ENCODE measurements around the gene PLEKHM3. TPM values are rescaled to one million over a fixed set of nuclear protein-coding genes. Genes with fewer than 3 reads are reported as not detected.

The PLEKHM3 gene
- total RNA-seq, 6 donors from 2014 or later, result 16.4 to 56.3 (median 28.6) TPM

- no peaks in the 10 kb centered on the region for H3K9me3 ChIP-seq
- WGBS, 2 donors, result 53 to 66% methylated on average over 5 of the region's 5 CpGs
- no peak overlapping the region for H3K4me3 ChIP-seq
- no peaks in the 10 kb centered on the region for H3K27me3 ChIP-seq
- peaks cover 0 to 3% (median 0%) of the 10 kb centered on the region in 4 donors for H3K36me3 ChIP-seq
- ATAC-seq (ENCODE audit: low FRiP score in 2 of 2) (peak in 1 of 2 donors; percentile 64), DNase-seq (no peak)
- H3K27ac ChIP-seq, result no peak overlapping the region
- no peak for TF ChIP-seq EP300 (IDR thresholded peaks at IDR 0.05)
- no peak for TF ChIP-seq POLR2AphosphoS5 (IDR thresholded peaks at IDR 0.05)
- no peak for TF ChIP-seq POLR2A (IDR thresholded peaks at IDR 0.05)
- TF ChIP-seq CTCF (IDR thresholded peaks at IDR 0.05), result no peak
- H3K4me1 ChIP-seq, result peaks cover 14 to 28% (median 20%) of the 10 kb centered on the region in 4 donors
Measured at GRCh38 chr2:208017721-208018120, 7.6 kb downstream of the PLEKHM3 start.

DNA sequence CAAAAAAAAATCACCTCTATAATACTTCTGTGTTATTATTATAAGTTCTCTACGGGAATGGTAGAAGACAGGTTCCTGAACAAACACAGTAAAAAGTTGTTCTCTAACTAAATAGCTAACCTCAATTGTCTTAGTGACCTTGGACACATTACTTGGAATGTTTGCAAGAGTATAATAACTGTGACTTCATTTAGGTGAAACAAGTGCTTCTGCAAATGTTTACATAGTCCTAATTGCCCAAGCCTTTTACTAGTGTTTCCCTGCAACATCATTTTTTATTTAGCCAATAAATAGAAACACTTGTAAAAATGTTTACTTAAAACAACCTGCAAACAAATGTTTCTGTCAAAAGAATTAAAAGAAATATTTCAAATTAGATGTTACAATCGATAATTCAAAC is 9.9 kb downstream of the PLEKHM3 start:
- 56 to 67% methylated on average over 2 of the region's 2 CpGs for WGBS, 2 donors
- no peak for DNase-seq

DNA sequence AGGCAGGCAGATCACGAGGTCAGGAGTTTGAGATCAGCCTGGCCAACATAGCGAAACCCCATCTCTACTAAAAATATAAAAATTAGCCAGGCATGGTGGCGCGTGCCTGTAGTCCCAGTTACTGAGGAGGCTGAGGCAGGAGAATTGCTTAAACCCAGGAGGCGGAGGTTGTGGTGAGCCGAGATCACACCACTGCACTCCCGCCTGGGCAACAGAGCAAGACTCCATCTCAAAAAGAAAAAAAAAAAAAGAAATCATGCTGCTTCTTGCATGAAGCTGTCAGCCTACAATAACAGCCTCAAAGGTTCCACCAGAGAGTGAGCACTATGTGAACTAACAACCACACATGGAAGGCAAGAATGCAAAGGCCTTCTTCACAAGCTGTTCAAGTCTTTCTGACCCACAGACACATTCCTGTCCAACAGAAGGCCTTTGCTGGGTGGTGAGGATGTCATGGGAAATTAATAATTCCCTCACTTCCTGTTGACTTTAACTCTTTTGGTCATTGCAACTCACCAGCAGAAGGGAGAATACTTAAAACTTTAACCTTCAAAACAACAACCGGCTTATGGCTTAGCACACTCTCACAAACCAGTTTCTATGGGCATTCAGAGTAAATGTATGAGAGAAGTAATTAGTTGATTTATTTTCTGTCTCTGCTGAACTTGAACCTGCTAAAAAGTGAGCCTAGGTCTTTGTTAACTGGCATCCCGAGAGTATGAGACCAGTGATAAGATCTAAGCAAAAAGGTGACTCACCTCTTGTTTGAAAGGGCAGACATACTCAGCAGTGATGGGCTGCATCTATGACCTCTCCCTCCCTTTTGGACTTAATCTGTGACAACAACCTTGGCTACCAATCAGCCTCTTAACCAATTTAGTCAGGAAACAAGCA is 11.8 kb downstream of the PLEKHM3 start:
- Histone ChIP-seq H3K27ac (peak overlapping the region in 3 of 4 donors; percentile 8 to 61 (median 26)), H3K36me3 (no peaks in the 10 kb centered on the region), H3K4me1 (peaks cover 20 to 36% (median 29%) of the 10 kb centered on the region in 4 donors), H3K27me3 (no peaks in the 10 kb centered on the region), H3K4me3 (no peak overlapping the region), H3K9me3 (no peaks in the 10 kb centered on the region)
- ATAC-seq (ENCODE audit: low FRiP score in 2 of 2), result no peak
- TF ChIP-seq POLR2AphosphoS5 (IDR thresholded peaks at IDR 0.05) (no peak), EP300 (IDR thresholded peaks at IDR 0.05) (no peak), CTCF (IDR thresholded peaks at IDR 0.05) (no peak), POLR2A (IDR thresholded peaks at IDR 0.05) (no peak)
- WGBS, 2 donors, result 85 to 88% methylated on average over 9 of the region's 9 CpGs
- DNase-seq, result no peak

More for the DNA sequence above, 9.9 kb downstream of the PLEKHM3 start:
- TF ChIP-seq CTCF (IDR thresholded peaks at IDR 0.05) (no peak), EP300 (IDR thresholded peaks at IDR 0.05) (peak in 1 of 4 donors; percentile 52)
- Histone ChIP-seq H3K4me1 (peaks cover 20 to 35% (median 23%) of the 10 kb centered on the region in 4 donors), H3K36me3 (no peaks in the 10 kb centered on the region), H3K27me3 (no peaks in the 10 kb centered on the region), H3K9me3 (no peaks in the 10 kb centered on the region), H3K27ac (peak overlapping the region in 1 of 4 donors; percentile 36), H3K4me3 (no peak overlapping the region)
- ATAC-seq (ENCODE audit: low FRiP score in 2 of 2), result no peak

- H3K4me1 ChIP-seq, result peaks cover 20 to 34% (median 29%) of the 10 kb centered on the region in 4 donors
- no peak for ATAC-seq (ENCODE audit: low FRiP score in 2 of 2)
- H3K9me3 ChIP-seq, result no peaks in the 10 kb centered on the region
- TF ChIP-seq CTCF (IDR thresholded peaks at IDR 0.05), result no peak
- no peak for TF ChIP-seq POLR2AphosphoS5 (IDR thresholded peaks at IDR 0.05)
- TF ChIP-seq EP300 (IDR thresholded peaks at IDR 0.05), result no peak
- TF ChIP-seq POLR2A (IDR thresholded peaks at IDR 0.05), result no peak
- no peaks in the 10 kb centered on the region for H3K27me3 ChIP-seq
- DNase-seq, result peak in 1 of 2 donors; percentile 40
- H3K27ac ChIP-seq, result no peak overlapping the region
- no peaks in the 10 kb centered on the region for H3K36me3 ChIP-seq
- H3K4me3 ChIP-seq, result no peak overlapping the region
Measured at GRCh38 chr2:208012449-208012848, 12.9 kb downstream of the PLEKHM3 start.
